Neuronal stem cell (in vitro differentiated cells): ENCODE results near the gene CFL1.

ENCODE experiments used
- DNase-seq: peaks from one replicate; pipeline ENCODE4 v3.0.0-alpha.2; 2013; ENCODE audit warnings: low spot score
- H2AFZ ChIP-seq: one replicate; pipeline ENCODE4 v1.6.1; 2013; ENCODE audit warnings: mild to moderate bottlenecking, low read length, inconsistent platforms
- H2AK5ac ChIP-seq: 2 replicates; pipeline ENCODE4 v1.6.1; 2013; ENCODE audit warnings: low read depth, mild to moderate bottlenecking, inconsistent platforms, low read length, moderate library complexity, mixed read lengths
- H2BK120ac ChIP-seq: 2 replicates; pipeline ENCODE4 v1.6.1; 2013; ENCODE audit warnings: low read depth, mild to moderate bottlenecking, inconsistent platforms, low read length, moderate library complexity, mixed read lengths
- H2BK12ac ChIP-seq: one replicate; pipeline ENCODE4 v1.6.1; 2013; ENCODE audit warnings: low read length, inconsistent platforms
- H2BK15ac ChIP-seq: 2 replicates; pipeline ENCODE4 v1.6.1; 2013; ENCODE audit warnings: mild to moderate bottlenecking, low read length, inconsistent platforms, mixed read lengths
- H2BK5ac ChIP-seq: one replicate; pipeline ENCODE4 v1.6.1; 2013; ENCODE audit warnings: inconsistent platforms, mild to moderate bottlenecking, low read length, moderate library complexity
- H3K14ac ChIP-seq: one replicate; pipeline ENCODE4 v1.6.1; 2013; ENCODE audit warnings: low read length, inconsistent platforms
- H3K18ac ChIP-seq: 2 replicates; pipeline ENCODE4 v1.6.1; 2013; ENCODE audit warnings: low read length, inconsistent platforms
- H3K23ac ChIP-seq: 2 replicates; pipeline ENCODE4 v1.6.1; 2013; ENCODE audit warnings: low read depth, mild to moderate bottlenecking, mixed read lengths, low read length, inconsistent platforms; ENCODE audit not compliant: poor library complexity
- H3K27ac ChIP-seq: replicated peaks from 3 replicates; pipeline ENCODE4 v1.5.1; 2013; ENCODE audit warnings: low read length, inconsistent platforms
- H3K27me3 ChIP-seq, 3 experiments: 2 replicates each; pipeline ENCODE4 v1.6.1; 2013; ENCODE audit warnings: low read length in 3 of 3, mild to moderate bottlenecking in 2 of 3, inconsistent platforms in 1 of 3, low read depth in 1 of 3, mixed read lengths in 1 of 3, moderate library complexity in 1 of 3; ENCODE audit not compliant: control insufficient read depth in 3 of 3, insufficient read depth in 3 of 3
- H3K36me3 ChIP-seq, 2 donors: replicated peaks in 1 of 2; 2 replicates each; pipeline ENCODE4 v1.6.1; 2013; ENCODE audit warnings: low read length in 2 of 2; ENCODE audit not compliant: control insufficient read depth in 2 of 2, insufficient read depth in 2 of 2
- H3K4ac ChIP-seq: 2 replicates; pipeline ENCODE4 v1.6.1; 2013; ENCODE audit warnings: inconsistent platforms, mild to moderate bottlenecking, low read length, moderate library complexity
- H3K4me1 ChIP-seq, 2 donors: 1 replicate in 1 of 2; 2 replicates in 1 of 2; pipeline ENCODE4 v1.6.1; 2013; ENCODE audit warnings: low read length in 2 of 2, low read depth in 1 of 2; ENCODE audit not compliant: control insufficient read depth in 2 of 2, insufficient read depth in 1 of 2
- H3K4me2 ChIP-seq: one replicate; pipeline ENCODE4 v1.6.1; 2013; ENCODE audit warnings: mild to moderate bottlenecking, low read length, inconsistent platforms; ENCODE audit not compliant: insufficient read depth, poor library complexity, severe bottlenecking
- H3K4me3 ChIP-seq, 2 donors: 2 replicates each; pipeline ENCODE4 v1.5.1; 2013; ENCODE audit warnings: low read length in 2 of 2, mild to moderate bottlenecking in 2 of 2, inconsistent platforms in 1 of 2, moderate library complexity in 1 of 2
- H3K79me1 ChIP-seq: one replicate; pipeline ENCODE4 v1.6.1; 2013; ENCODE audit warnings: low read depth, mild to moderate bottlenecking, inconsistent platforms, low read length, moderate library complexity
- H3K9ac ChIP-seq: one replicate; pipeline ENCODE4 v1.6.1; 2013; ENCODE audit warnings: mild to moderate bottlenecking, low read depth, low read length, inconsistent platforms; ENCODE audit not compliant: poor library complexity
- H3K9me3 ChIP-seq, 2 donors: replicated peaks in 1 of 2; 2 replicates each; pipeline versions ENCODE3 to v1.6.1; 2013; ENCODE audit warnings: low read length in 2 of 2, mild to moderate bottlenecking in 2 of 2, inconsistent platforms in 1 of 2, low read depth in 1 of 2, mixed read lengths in 1 of 2, moderate library complexity in 1 of 2; ENCODE audit not compliant: control insufficient read depth in 2 of 2, insufficient read depth in 1 of 2
- H4K8ac ChIP-seq: one replicate; pipeline ENCODE4 v1.6.1; 2013; ENCODE audit warnings: low read depth, mild to moderate bottlenecking, inconsistent platforms, low read length, moderate library complexity
- H4K91ac ChIP-seq: one replicate; pipeline ENCODE4 v1.6.1; 2013; ENCODE audit warnings: low read length, low read depth, mild to moderate bottlenecking, inconsistent platforms; ENCODE audit not compliant: poor library complexity
- WGBS, 2 donors: extraction: QIAGEN DNeasy Blood & Tissue Kit; methylation state at CpG; one replicate each; pipeline ENCODE4 v1.1.7; 2013; ENCODE audit warnings: missing lambda C conversion rate in 2 of 2, mixed read lengths in 1 of 2; ENCODE audit not compliant: insufficient read length in 2 of 2, insufficient replicate concordance in 1 of 2; ENCODE audit errors: extremely low coverage in 2 of 2; 5-methylcytosine and 5-hydroxymethylcytosine counted together

Gene CFL1

GRCh38 chr11:65870706-65871681 lies 13.0 kb upstream of the CFL1 start:
- H3K27ac ChIP-seq = no peak overlapping the region

GRCh38 chr11:65870307-65870658 lies 12.3 kb upstream of the CFL1 start:
- no peak overlapping the region for H2AFZ ChIP-seq
- H3K9ac ChIP-seq = no peak overlapping the region
- no peak overlapping the region for H2BK120ac ChIP-seq
- no peak overlapping the region for H4K8ac ChIP-seq
- peaks cover 3% of the 10 kb centered on the region for H3K79me1 ChIP-seq
- no peak overlapping the region for H3K4me3 ChIP-seq
- no peak overlapping the region for H3K4ac ChIP-seq
- peaks cover 5 to 22% of the 10 kb centered on the region in 2 donors for H3K4me1 ChIP-seq
- no peak overlapping the region for H2BK15ac ChIP-seq
- H3K23ac ChIP-seq = peak overlapping the region; percentile 87
- H3K4me2 ChIP-seq = no peak overlapping the region
- H3K14ac ChIP-seq = no peak overlapping the region
- H3K36me3 ChIP-seq = peaks cover 6 to 26% of the 10 kb centered on the region in 2 donors
- H2BK5ac ChIP-seq = peak overlapping the region; percentile 43
- H4K91ac ChIP-seq = peak overlapping the region; percentile 89
- peak overlapping the region; percentile 32 for H3K18ac ChIP-seq
- H2BK12ac ChIP-seq = no peak overlapping the region
- H3K27ac ChIP-seq = no peak overlapping the region
- no peak for DNase-seq
- no peaks in the 10 kb centered on the region for H3K9me3 ChIP-seq
- no CpG with 5 or more reads among the region's 11 CpGs for WGBS, 2 donors
- H2AK5ac ChIP-seq = peak overlapping the region; percentile 13
- H3K27me3 ChIP-seq = peaks cover 0 to 5% (median 0%) of the 10 kb centered on the region in 3 experiments

More at GRCh38 chr11:65870706-65871681, 13.0 kb upstream of the CFL1 start:
- H3K4me2 ChIP-seq = no peak overlapping the region
- peaks cover 5 to 22% of the 10 kb centered on the region in 2 donors for H3K4me1 ChIP-seq
- no peak overlapping the region for H2BK120ac ChIP-seq
- no peak overlapping the region for H3K4me3 ChIP-seq
- peaks cover 4 to 19% of the 10 kb centered on the region in 2 donors for H3K36me3 ChIP-seq
- no peak overlapping the region for H4K91ac ChIP-seq
- H4K8ac ChIP-seq = no peak overlapping the region
- no peak for DNase-seq
- peak overlapping the region; percentile 16 for H2BK12ac ChIP-seq
- peak overlapping the region; percentile 75 for H2AFZ ChIP-seq
- H3K9me3 ChIP-seq = no peaks in the 10 kb centered on the region
- H2BK5ac ChIP-seq = no peak overlapping the region
- H3K4ac ChIP-seq = no peak overlapping the region
- H3K79me1 ChIP-seq = peaks cover 3% of the 10 kb centered on the region
- peak overlapping the region; percentile 47 for H3K23ac ChIP-seq
- H3K27me3 ChIP-seq = peaks cover 0 to 5% (median 0%) of the 10 kb centered on the region in 3 experiments
- H3K9ac ChIP-seq = no peak overlapping the region
- H2AK5ac ChIP-seq = peak overlapping the region; percentile 94
- H2BK15ac ChIP-seq = peak overlapping the region; percentile 71
- no peak overlapping the region for H3K14ac ChIP-seq
- WGBS, 2 donors = no CpG with 5 or more reads among the region's 24 CpGs
- no peak overlapping the region for H3K18ac ChIP-seq

- Histone ChIP-seq H3K36me3 (peaks cover 9 to 31% of the 10 kb centered on the region in 2 donors), H3K79me1 (peaks cover 3% of the 10 kb centered on the region), H4K91ac (peak overlapping the region; percentile 89), H3K4me3 (no peak overlapping the region), H2AFZ (no peak overlapping the region), H3K18ac (no peak overlapping the region), H3K27ac (no peak overlapping the region), H2AK5ac (peak overlapping the region; percentile 91), H3K4me2 (no peak overlapping the region), H2BK5ac (peak overlapping the region; percentile 43), H3K9ac (no peak overlapping the region), H3K4ac (no peak overlapping the region), H2BK15ac (no peak overlapping the region), H4K8ac (peak overlapping the region; percentile 88), H3K9me3 (no peaks in the 10 kb centered on the region), H3K27me3 (peaks cover 0 to 5% (median 0%) of the 10 kb centered on the region in 3 experiments), H3K4me1 (peaks cover 5 to 22% of the 10 kb centered on the region in 2 donors), H2BK12ac (peak overlapping the region; percentile 31), H2BK120ac (no peak overlapping the region), H3K23ac (peak overlapping the region; percentile 87), H3K14ac (no peak overlapping the region)
- DNase-seq = no peak
- WGBS, 2 donors = no CpG with 5 or more reads among the region's 24 CpGs
These were observed 11.8 kb upstream of the CFL1 start for GRCh38 chr11:65869643-65870306.

GRCh38 chr11:65868907-65869306 lies 10.9 kb upstream of the CFL1 start:
- Histone ChIP-seq H3K4me2 (no peak overlapping the region), H3K4me3 (no peak overlapping the region), H3K27me3 (peaks cover 0 to 5% (median 0%) of the 10 kb centered on the region in 3 experiments), H3K23ac (no peak overlapping the region), H3K4ac (no peak overlapping the region), H3K18ac (no peak overlapping the region), H3K27ac (no peak overlapping the region), H3K79me1 (peaks cover 3% of the 10 kb centered on the region), H2BK15ac (no peak overlapping the region), H3K9ac (no peak overlapping the region), H2BK12ac (no peak overlapping the region), H2AFZ (no peak overlapping the region), H3K14ac (no peak overlapping the region), H3K9me3 (no peaks in the 10 kb centered on the region), H4K8ac (no peak overlapping the region), H2BK5ac (no peak overlapping the region), H2AK5ac (no peak overlapping the region), H3K4me1 (peaks cover 5 to 22% of the 10 kb centered on the region in 2 donors), H3K36me3 (peaks cover 17 to 40% of the 10 kb centered on the region in 2 donors), H2BK120ac (no peak overlapping the region), H4K91ac (no peak overlapping the region)
- DNase-seq = no peak
- no CpG with 5 or more reads among the region's 3 CpGs for WGBS, 2 donors
